Measurements from ENCODE around the gene CDC20. TPM values are rescaled to one million over a fixed set of nuclear protein-coding genes. Genes with fewer than 3 reads are reported as not detected.

The CDC20 gene
- total RNA-seq, 2 donors from 2014 or later, result 0.35 to 0.41 TPM

DNA sequence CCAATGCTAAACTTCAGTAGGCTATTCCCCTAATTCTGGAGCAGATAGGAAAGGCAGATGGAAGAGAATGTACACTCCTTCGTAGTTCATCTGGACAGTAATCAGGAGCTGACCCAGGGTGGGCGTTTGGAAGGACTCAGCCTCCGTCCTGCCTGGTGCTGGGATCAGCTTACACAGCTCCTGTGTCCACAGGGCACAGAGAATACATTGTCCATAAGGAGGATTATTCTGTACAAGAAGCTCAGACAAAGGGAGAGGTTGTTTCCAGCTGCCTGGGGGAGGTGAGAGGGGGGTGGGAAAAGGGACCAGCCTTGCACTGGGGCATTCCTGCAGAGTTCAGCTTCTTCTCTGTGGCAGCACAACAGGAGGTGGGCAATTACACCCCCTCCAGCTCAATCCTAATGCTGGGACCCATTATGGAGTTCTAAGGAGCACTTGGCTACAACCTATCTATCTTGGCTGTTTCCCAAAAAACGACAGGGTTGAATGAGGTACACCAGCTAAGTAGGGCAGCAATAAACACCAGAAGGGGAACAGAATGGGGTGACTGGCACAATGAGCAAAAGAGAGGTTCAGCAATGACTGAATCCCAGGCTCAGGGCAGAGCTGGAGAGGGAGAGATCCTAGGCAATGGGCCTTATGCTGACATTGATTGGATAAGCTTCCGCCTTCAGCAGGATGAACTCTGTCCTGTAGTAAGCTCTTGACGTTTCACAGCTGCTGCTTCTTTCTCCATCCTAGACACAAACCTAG lies 23.4 kb downstream of the CDC20 start:
- ATAC-seq (ENCODE audit: insufficient number of reproducible peaks, low FRiP score, low read depth) (no peak), DNase-seq (ENCODE audit: low spot score) (no peak)
- no peak overlapping the region for H3K27ac ChIP-seq
- H3K4me1 ChIP-seq (ENCODE audit: control insufficient read depth in 1 of 2, low read depth in 2 of 2), result peaks cover 0 to 3% of the 10 kb centered on the region in 2 donors
- H3K4me3 ChIP-seq, result no peak overlapping the region
- no peak for TF ChIP-seq CTCF (IDR thresholded peaks at IDR 0.05)
- peaks cover 44% of the 10 kb centered on the region for H3K36me3 ChIP-seq
- H3K9me3 ChIP-seq, result no peaks in the 10 kb centered on the region
- no peaks in the 10 kb centered on the region for H3K27me3 ChIP-seq (replicated peaks; ENCODE audit: insufficient read depth)

GRCh38 chr1:43383449-43383848 lies 24.7 kb downstream of the CDC20 start:
- no peak for ATAC-seq (ENCODE audit: insufficient number of reproducible peaks, low FRiP score, low read depth)
- Histone ChIP-seq H3K9me3 (no peaks in the 10 kb centered on the region), H3K4me3 (no peak overlapping the region), H3K4me1 (ENCODE audit: control insufficient read depth in 1 of 2, low read depth in 2 of 2) (peaks cover 3 to 15% of the 10 kb centered on the region in 2 donors), H3K36me3 (peaks cover 44% of the 10 kb centered on the region), H3K27me3 (replicated peaks; ENCODE audit: insufficient read depth) (no peaks in the 10 kb centered on the region), H3K27ac (no peak overlapping the region)
- DNase-seq (ENCODE audit: low spot score), result no peak
- no peak for TF ChIP-seq CTCF (IDR thresholded peaks at IDR 0.05)

DNA sequence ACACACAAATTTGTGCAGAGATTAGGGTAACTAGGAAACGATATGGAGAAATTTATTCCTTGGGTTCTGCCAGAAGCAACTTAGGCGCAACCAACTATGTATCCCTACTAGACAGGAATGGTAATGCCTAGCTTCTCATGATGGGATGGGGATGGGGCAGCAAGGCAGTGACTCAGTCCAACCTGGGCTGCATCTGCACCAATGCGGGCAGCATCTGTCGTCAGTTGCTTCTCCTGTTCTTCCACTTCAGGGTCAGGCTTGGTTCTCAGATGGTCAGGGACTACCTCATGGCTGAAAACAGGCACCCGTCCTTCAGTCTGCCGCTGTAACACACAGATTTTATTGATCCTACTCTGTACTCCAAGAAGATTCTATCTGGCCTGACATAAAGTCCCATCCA lies 27.9 kb downstream of the CDC20 start:
- Histone ChIP-seq H3K4me3 (no peak overlapping the region), H3K27ac (no peak overlapping the region), H3K27me3 (replicated peaks; ENCODE audit: insufficient read depth) (no peaks in the 10 kb centered on the region), H3K9me3 (no peaks in the 10 kb centered on the region), H3K36me3 (peaks cover 44% of the 10 kb centered on the region), H3K4me1 (ENCODE audit: control insufficient read depth in 1 of 2, low read depth in 2 of 2) (peaks cover 12 to 33% of the 10 kb centered on the region in 2 donors)
- ATAC-seq (ENCODE audit: insufficient number of reproducible peaks, low FRiP score, low read depth) (no peak), DNase-seq (ENCODE audit: low spot score) (no peak)
- no peak for TF ChIP-seq CTCF (IDR thresholded peaks at IDR 0.05)

- Histone ChIP-seq H3K27ac (no peak overlapping the region), H3K4me3 (peak overlapping the region; percentile 85)
These were observed 29.3 kb downstream of the CDC20 start for GRCh38 chr1:43387976-43388599.

More at GRCh38 chr1:43387976-43388599, 29.3 kb downstream of the CDC20 start:
- TF ChIP-seq CTCF (IDR thresholded peaks at IDR 0.05), result no peak
- ATAC-seq (ENCODE audit: insufficient number of reproducible peaks, low FRiP score, low read depth), result no peak
- H3K9me3 ChIP-seq, result no peaks in the 10 kb centered on the region
- peaks cover 39% of the 10 kb centered on the region for H3K36me3 ChIP-seq
- H3K27me3 ChIP-seq (replicated peaks; ENCODE audit: insufficient read depth), result no peaks in the 10 kb centered on the region
- DNase-seq (ENCODE audit: low spot score), result no peak
- peaks cover 12 to 33% of the 10 kb centered on the region in 2 donors for H3K4me1 ChIP-seq (ENCODE audit: control insufficient read depth in 1 of 2, low read depth in 2 of 2)

Data from thoracic aorta (tissue), 2 donors.